HG03095 (cell line): ENCODE data around the gene SCAMP1.
A peak's percentile ranks its signal among the peaks of the same experiment; 100 is the strongest.
"Not testable (repeated sequence)": the region's sequence is repeated elsewhere in the genome, so short reads cannot be mapped to it uniquely, and the experiment has no call there.

ENCODE experiments used
- ATAC-seq: cut with Tn5 transposase; IDR thresholded peaks from one replicate; pipeline ENCODE4 v1.9.1; 2021; ENCODE audit warnings: moderate library complexity; ENCODE audit not compliant: unreplicated experiment

SCAMP1 gene

DNA sequence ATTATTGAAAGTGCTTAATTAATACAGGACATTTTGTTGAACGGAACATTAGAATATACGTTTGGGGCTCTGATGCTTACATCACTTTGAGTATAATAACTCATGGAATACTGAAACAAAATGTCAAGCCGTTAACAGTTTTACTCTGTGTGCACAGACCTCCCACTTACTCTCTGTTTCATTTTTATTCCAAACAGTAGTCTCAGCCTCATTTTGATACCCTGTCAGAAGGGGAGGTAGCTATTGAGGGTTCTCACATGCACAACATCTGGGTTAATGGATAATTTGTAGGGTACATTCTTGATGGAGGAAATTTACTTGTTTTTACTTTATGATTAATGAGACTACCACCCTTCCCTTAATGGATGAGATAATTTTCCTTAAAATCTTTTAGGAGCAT is 59.0 kb downstream of the SCAMP1 start:
- no peak for ATAC-seq

DNA sequence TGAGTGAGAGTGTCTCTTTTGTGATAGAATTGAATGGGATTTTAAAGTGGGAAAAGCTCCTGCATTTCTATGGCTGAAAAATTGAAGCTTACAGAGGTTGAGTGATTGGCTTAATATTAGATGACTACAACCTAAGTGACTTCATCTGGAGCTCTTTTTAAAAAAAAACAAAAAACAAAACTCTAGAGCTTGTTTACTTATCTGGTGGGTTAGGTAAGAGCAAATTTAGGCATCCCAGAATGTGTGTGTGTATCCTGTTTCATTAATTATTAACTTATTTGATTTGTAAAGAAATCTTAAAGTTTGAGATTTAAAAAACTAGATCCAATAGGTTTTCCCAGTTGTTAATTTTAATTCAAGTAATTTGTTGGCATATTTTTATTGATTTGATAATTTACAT is 60.1 kb downstream of the SCAMP1 start:
- no peak for ATAC-seq

DNA sequence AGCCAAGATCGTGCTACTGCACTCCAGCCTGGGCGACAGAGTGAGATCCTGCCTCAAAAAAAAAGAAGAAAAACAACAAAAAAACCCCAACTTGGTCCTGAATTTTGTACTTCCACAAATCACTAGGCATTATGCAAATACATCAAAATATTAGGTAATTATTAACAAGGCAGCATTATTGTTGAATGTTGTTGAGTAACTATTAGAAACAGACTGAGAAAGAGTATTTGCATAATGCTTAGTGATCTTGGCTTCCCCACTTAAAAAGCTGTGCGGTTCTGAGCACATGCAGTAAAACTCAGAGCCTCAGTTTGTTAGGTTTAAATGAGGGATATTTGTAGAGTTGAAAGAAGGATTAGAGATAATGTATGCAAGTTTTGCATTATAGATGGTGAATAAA is 64.2 kb downstream of the SCAMP1 start:
- ATAC-seq = no peak

DNA sequence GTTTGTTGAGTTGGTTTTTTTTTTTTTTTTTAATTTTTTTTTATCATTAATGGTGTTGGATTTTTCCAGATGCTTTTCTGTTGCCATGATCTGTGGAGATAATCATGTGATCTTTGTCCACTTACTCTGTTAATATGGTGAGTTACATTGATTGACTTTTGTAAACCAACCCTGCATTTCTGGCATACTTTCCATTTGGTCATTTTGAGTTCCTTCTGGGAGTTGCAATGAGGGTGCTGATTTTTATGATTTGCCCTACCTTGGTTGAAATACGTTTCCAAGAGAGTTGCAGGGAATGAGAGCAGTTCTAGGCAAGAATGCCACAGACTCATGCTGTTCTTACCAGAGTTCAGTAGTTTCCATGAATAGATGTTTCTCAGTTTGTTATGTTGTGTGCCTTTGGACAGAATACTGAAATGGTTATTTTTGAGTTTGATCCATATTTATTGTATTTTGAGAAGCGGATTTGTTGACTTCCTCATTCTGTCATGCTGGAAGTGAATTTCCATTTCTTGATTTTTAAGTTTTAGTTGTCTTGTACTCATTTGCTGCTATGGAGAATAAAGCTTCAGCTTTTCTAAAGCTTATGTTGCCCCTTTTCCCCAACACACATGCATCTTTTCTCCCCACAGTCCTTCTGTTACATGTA is 69.0 kb downstream of the SCAMP1 start:
- no peak for ATAC-seq

DNA sequence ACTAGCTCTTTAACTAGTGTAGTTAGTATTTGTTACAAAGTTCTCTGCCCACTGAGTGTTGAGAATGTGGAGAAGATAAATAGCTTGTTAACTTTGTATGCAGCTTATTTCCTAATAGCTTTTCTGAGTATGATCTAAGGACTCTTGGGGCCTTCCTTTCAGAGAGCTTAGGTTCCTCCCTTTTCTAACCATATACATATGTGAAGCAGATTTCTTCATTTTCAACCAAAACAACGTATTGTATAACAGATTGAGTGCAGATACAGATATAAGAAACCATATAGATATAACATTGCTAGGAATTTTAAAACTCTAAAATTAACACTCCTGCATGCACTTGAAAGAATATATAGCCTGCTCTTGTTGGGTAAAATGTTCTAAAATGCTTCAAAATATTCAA is 70.4 kb downstream of the SCAMP1 start:
- ATAC-seq = no peak

DNA sequence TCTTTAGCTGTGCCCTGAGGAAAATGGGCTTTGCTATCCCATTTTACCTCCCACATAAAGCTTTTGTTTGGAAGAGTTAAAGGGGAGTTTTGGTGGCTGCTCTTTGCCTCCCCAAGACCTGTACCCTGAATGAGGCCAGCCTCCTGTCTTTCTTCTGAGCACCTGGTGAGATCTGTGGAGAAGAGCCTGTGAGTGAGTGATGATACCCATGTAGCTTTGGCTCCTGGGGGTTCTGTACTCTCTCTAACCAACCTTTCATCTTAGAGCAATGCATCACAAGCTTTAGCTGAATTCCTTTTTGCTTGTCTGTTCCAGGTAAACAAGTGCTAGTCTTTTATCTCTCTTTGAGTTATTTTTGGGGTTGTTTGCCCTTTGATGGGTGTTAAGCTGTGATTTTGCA is 73.6 kb downstream of the SCAMP1 start:
- no peak for ATAC-seq

DNA sequence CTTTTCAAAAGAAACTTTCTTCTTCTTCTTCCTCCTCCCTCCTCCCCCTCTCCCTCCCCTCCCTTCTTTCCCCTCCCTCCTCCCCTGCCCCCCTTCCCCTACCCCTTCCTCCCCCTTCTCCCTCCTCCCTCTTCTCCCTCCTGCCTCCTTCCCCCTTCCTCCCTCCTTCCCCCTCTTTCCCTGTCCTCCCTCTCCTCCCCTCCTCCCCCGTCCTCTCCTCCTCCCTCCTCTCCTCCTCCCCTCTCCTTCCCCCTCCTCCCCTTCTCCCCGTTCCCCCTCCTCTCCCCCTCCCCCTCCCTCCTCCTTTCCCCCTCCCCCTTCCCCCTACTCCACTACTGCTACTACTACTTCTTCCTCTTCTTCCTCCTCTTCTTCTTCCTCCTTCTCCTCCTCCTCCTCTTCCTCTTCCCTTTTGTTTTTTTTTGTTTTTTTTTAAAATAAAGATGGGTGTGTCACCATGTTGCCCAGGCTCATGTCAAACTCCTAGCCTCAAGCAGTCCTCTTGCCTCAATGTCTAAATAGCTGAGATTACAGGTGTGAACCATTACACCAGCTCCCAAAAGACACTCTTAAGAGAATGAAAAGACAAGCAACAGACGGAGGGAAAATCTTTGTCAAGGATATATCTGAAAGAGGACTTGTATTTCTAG is 87.5 kb downstream of the SCAMP1 start:
- ATAC-seq = no peak

DNA sequence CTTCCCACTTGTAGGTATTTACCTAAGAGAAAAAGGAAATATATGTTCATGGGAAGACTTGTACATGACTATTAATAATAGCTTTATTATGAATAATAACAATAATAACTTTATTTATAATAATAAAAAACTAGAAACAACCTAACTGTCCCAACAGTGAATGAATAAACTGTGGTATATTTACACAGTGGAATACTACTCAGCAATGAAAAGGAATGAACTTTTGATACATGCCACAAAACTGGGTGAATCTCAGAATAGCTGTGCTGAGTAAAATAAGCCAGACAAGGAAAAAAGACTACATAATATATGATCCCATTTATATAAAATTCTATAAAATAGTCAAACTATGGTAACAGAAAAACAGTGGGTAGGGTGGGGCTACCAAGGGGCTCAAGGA is 88.7 kb downstream of the SCAMP1 start:
- ATAC-seq = no peak

DNA sequence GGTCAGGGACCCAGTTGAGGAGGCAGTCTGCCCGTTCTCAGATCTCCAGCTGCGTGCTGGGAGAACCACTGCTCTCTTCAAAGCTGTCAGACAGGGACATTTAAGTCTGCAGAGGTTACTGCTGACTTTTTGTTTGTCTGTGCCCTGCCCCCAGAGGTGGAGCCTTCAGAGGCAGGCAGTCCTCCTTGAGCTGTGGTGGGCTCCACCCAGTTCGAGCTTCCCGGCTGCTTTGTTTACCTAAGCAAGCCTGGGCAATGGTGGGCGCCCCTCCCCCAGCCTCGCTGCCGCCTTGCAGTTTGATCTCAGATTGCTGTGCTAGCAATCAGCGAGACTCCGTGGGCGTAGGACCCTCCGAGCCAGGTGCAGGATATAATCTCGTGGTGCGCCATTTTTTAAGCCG is 97.1 kb downstream of the SCAMP1 start:
- ATAC-seq = not testable (repeated sequence)

DNA sequence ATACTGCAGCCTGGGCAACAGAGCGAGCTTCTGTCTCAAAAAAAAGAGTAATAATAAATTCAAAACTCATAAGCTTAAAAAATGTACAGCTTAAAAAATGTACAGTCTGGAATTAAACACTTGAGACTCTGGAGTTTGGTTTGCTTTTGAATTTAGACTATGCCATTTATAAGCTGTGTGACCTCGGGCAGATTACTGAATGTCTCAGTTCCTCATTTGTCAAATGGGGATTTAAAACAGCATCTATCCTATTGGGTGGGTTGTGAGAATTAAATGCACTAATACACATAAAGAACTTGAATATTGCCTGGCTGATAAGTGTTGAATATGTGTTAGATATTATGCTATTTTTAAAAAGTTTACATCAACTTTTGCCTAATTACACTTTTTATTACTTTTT is 98.4 kb downstream of the SCAMP1 start:
- no peak for ATAC-seq

DNA sequence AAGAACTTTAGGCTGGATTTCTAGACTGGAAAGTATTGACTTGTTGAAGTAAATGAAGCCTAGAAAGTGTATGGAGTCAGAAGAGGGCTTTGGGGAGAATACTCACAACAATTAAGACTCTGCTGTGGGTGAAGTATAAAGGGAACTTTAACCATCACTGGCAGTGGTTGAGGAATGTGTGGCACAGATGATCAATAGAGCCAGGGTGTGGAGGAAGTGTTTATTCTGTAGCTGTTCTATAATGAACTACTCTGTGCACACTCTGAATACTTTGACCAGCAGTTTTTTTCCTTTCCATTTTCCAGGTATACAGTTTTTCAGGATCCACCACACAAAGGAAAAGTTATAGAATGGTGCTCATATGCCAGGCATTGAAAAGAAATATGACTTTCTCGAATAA is 106.7 kb downstream of the SCAMP1 start:
- no peak for ATAC-seq

DNA sequence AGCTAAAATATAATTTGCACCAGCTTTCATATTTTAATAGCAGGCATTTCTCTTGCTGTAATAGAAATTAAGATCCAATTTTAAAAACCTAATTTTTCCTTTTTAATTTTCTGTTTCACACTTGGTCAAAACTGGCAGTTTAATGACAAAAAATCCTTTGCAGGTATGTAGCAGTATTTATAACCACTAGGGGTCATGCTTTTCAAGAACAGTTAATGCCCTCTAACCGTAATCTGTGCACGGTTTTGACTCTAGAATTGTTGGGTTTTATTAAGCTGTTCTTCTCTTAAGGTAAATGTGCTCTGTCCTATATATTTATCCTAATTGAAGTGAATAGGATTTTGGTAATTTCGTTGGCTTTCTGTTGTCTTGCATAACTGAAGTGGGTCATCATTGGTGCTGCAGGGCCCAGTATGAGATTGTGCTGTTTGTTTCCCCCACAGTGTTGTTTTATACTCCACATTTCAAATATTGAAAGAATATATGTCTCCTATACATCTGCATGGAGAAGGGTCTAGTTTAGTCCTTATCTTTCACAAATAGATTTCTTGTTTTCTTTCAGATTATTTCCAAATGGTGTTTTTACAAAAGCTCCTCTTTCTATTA is 107.4 kb downstream of the SCAMP1 start:
- no peak for ATAC-seq

DNA sequence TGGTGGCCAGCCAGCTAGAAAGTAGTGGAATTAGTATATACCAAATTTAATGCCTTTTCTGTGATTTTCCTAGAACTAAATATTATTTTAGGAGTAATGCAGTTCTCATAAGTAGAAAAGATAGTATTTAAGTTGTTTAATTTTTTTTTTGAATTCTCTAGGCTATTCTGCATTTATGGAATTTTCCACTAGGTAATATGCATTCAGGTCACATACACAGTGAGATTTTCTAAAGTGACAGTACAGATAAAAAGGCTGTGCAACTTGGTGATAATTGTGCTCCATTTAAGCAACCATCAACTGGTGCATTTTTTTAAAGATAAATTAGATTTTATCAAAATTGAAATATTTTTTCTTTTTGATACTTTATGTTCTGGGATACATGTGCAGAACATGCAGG is 111.5 kb downstream of the SCAMP1 start:
- ATAC-seq = no peak

DNA sequence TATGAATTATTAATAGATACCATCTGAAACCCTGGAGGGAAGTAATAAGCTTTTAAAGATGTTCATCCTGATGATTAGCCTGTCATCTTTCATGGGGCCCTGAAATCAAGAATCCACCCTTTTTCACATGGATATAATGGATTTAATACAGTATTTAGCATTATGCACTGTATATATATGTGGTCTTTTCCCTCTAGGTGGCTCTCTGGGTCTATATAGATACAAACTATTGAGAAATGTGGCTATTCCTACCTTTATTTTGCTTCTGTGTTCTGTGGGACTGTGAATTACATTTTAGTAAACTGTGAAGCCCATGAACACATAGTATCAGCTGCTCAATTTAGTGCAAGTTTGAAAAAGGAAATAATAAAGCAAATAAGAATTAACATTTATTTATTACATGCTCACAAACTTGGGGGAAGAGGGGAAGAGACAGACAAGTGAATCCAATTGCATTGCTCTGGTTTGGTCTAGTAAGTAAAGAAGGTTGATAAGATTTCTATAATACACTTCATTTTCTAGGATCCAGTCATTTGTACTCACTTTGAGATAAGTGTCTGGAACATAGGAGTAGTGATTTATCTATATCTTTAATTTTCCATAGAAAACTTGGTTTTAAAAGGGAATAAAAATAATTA is 112.2 kb downstream of the SCAMP1 start:
- no peak for ATAC-seq

DNA sequence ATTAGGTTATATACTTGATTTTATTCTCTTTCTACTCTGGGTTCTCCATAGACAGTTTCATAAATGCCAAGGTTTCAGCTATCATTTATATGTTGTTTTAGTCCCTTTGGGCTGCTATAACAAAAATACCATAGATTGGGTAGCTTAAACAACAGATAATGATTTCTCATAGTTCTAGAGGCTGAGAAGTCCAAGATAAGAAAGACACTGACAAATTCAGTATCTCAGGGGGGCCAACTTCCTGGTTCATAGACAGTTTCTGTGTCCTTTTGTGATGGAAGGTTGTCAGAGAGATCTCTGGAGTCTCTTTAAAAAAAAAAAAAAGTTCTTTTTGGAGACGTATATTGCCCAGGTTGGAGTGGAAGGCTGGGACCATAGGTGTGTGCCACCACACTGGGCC is 113.3 kb downstream of the SCAMP1 start:
- no peak for ATAC-seq

DNA sequence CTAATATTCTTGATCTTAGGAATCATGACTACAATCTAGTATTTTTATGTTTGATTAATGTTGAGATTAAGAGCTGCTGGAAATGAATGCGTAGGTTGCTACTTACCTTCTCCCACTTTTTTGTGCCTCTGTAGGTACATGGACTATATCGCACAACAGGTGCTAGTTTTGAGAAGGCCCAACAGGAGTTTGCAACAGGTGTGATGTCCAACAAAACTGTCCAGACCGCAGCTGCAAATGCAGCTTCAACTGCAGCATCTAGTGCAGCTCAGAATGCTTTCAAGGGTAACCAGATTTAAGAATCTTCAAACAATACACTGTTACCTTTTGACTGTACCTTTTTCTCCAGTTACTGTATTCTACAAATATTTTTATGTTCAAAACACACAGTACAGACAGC is 115.0 kb downstream of the SCAMP1 start:
- no peak for ATAC-seq

DNA sequence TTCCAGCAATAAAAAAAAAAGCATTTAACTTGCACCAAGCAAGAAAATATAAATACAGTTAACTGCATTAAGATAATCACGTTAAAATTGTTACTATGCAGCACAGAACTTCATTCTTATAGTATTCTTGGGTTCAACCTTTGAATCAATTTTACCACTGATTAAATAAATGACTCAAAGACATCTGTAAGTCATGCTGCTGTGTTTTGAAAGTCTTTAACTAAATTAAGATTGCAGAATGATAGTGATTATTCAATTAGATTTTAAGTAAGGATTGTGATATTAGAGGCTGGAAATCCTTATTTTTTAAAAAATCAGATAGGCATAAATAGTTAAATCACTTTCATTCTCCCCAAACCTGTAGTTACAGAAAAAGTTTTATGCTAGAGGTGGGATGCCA is 116.4 kb downstream of the SCAMP1 start:
- no peak for ATAC-seq

DNA sequence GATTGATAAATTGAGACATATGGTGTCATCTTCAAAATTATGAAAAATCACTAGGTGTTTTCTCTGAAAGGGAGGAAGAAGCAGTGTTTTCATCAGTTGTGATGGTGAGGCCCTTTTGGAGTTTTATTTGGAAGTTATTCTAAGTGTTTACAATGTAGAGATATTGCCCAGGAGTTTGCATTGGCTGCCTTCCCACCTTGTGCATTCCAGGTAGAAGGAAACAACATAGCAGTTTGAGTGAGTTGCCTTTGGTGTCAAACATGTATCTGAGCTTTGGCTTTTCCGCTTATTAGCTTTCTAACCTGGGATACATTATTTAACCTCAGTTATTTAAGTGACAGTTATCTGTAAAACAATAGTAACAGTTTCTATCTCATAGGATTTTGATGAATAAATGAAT is 122.5 kb downstream of the SCAMP1 start:
- no peak for ATAC-seq

DNA sequence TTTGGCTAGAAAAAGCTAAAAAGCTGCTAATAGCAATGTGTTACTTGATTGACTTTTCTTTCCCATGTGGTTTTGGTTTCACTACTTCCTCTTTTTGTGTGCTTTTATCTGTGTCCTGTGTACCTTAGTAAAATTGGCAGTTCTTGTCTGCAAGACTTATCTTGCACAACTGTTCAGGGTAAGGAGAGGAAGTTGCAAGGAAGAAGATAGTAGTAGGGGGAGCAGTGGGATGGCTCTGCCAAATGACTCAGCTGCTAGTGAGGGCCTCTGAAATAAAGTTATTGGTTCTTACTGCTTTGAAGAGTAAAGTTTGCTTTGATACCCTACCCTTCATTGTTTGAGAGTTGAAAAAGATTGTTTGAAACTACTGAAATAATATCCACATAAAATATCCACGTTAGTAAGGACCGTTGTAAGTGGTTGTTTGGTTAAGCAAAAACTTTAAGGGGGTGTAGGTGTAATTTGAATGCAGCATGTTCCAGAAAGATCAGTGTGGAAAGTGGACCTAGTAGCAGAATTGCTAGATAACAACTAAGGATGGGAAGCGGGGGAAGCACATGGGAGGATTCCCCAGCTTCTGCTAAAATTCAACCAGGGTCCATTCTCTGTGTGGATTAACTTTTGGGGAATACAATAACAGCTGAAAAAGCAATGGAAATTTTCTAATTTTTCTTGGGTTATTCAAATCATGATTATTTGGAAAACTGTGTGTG is 123.5 kb downstream of the SCAMP1 start:
- peak; percentile 78 for ATAC-seq

DNA sequence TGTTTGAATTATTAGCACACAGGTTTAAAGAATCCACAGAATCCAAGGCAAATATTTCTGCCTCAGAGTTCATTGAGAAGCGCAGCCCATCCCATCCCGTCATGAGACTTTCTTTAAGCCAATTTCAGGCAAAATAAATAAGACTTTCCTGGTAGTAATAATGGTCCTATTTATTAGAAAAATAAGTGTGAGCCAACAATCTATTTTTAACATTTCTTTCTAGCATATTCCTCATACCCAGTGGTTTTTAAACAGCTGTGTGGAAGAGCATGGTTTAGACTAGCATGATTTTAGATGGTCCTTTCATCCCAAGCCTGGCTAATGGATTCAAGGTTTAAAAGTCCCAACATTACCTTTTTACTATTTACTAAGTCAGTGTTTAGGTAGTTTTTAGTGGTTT is 125.8 kb downstream of the SCAMP1 start:
- ATAC-seq = no peak

DNA sequence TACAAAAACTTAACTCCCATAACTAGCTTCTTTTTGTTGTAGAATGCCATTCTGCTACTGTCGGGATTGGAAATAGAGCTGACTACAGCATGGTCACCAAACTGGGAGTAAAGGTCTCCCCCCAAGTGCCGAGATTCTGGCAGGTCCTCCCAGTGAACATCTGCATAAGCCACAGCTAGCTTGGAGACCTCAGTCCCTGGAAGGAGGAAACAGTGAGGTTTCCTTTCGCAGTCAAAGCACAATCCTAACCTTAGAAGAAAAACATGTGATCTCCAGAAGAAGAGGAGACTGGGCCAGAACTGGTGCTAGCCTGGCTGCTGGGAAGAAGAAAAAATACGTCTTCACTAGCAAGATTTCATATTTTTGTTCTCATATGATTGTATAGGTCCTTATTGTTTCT is 127.4 kb downstream of the SCAMP1 start:
- no peak for ATAC-seq
